ENCODE data around the gene SAMD3. TPM values are rescaled to one million over a fixed set of nuclear protein-coding genes. Genes with fewer than 3 reads are reported as not detected.

The SAMD3 gene
- total and polyA plus RNA-seq, 2 experiments from 2014 or later, result 3.8 to 4.9 TPM

GRCh38 chr6:130134582-130134981, 88.2 kb downstream of the SAMD3 start (continued):
- TF ChIP-seq REST (IDR thresholded peaks at IDR 0.05; ENCODE audit: unreplicated experiment) (no peak), ETS1 (IDR thresholded peaks at IDR 0.05) (no peak), CREB1 (CRISPR knock-in tag; IDR thresholded peaks at IDR 0.05; ENCODE audit: low read depth) (no peak), NANOG (IDR thresholded peaks at IDR 0.05; ENCODE audit: borderline replicate concordance) (no peak), POLR2AphosphoS5 (IDR thresholded peaks at IDR 0.05; ENCODE audit: low read depth) (no peak), JUNB (IDR thresholded peaks at IDR 0.05; ENCODE audit: unreplicated experiment) (no peak), ZNF331 (CRISPR knock-in tag; IDR thresholded peaks at IDR 0.05; ENCODE audit: low read depth) (no peak)

GRCh38 chr6:130132286-130132701, 90.5 kb downstream of the SAMD3 start:
- no peak for DNase-seq (ENCODE audit: low spot score)
- H3K4me3 Mint-ChIP-seq, result no peak overlapping the region
- Histone ChIP-seq H3K9me2 (ENCODE audit: insufficient read depth) (no peaks in the 10 kb centered on the region; the same call in 1 of the 2 replicates), H3K36me3 (ENCODE audit: insufficient read depth) (no peaks in the 10 kb centered on the region), H3K27me3 (ENCODE audit: insufficient read depth) (no peaks in the 10 kb centered on the region), H3K4me1 (ENCODE audit: insufficient read depth) (peaks cover under 1% of the 10 kb centered on the region; the same call in 1 of the 2 replicates), H3K27ac (ENCODE audit: low read depth) (no peak overlapping the region), H3F3A (replicated peaks; ENCODE audit: low read depth) (no peaks in the 10 kb centered on the region), H3K79me2 (replicated peaks; ENCODE audit: insufficient read depth) (no peaks in the 10 kb centered on the region), H4K20me1 (replicated peaks; ENCODE audit: insufficient read depth) (no peaks in the 10 kb centered on the region), H3K4me3 (no peak overlapping the region), H3K4me2 (no peak overlapping the region), H2AFZ (no peak overlapping the region)
- H3K9me3 Mint-ChIP-seq, result no peaks in the 10 kb centered on the region
- peaks cover 7% of the 10 kb centered on the region; the same call in 2 of the 3 replicates for H3K4me1 Mint-ChIP-seq
- H3K27ac Mint-ChIP-seq, result no peak overlapping the region
- 0 out of 3 replicates have a peak, but pooled peaks cover 2% of the 10 kb centered on the region for H3K36me3 Mint-ChIP-seq (ENCODE audit: low read depth)
- no peak for ATAC-seq
- no peaks in the 10 kb centered on the region for H3K27me3 Mint-ChIP-seq (ENCODE audit: insufficient read depth, low read depth, poor library complexity)
- no peak for TF ChIP-seq REST (IDR thresholded peaks at IDR 0.05; ENCODE audit: unreplicated experiment)
- TF ChIP-seq JUNB (IDR thresholded peaks at IDR 0.05; ENCODE audit: unreplicated experiment), result no peak
- no peak for TF ChIP-seq EZH2 (IDR thresholded peaks at IDR 0.05; ENCODE audit: low read depth, unreplicated experiment)
- TF ChIP-seq EZH2phosphoT487 (IDR thresholded peaks at IDR 0.05; ENCODE audit: unreplicated experiment), result no peak
- no peak for TF ChIP-seq ZNF331 (CRISPR knock-in tag; IDR thresholded peaks at IDR 0.05; ENCODE audit: low read depth)
- no peak for TF ChIP-seq ETS1 (IDR thresholded peaks at IDR 0.05)
- no peak for TF ChIP-seq ZNF114 (CRISPR knock-in tag; IDR thresholded peaks at IDR 0.05)
- no peak for TF ChIP-seq NANOG (IDR thresholded peaks at IDR 0.05; ENCODE audit: borderline replicate concordance)
- no peak for TF ChIP-seq STAT1 (IDR thresholded peaks at IDR 0.05; ENCODE audit: unreplicated experiment)
- no peak for TF ChIP-seq CTCF (conservative IDR thresholded peaks at IDR 0.05; ENCODE audit: low read depth in 2 of 2)
- no peak for TF ChIP-seq POLR2AphosphoS5 (IDR thresholded peaks at IDR 0.05; ENCODE audit: low read depth)
